ENCODE results near the gene DRAM2.

GRCh38 chr1:111116496-111116895 is 23.4 kb downstream of the DRAM2 start:
- TF ChIP-seq GATA3 (IDR thresholded peaks at IDR 0.05; ENCODE audit: low read depth, low read length) (no peak), GATA2 (IDR thresholded peaks at IDR 0.05; ENCODE audit: low read depth, low read length) (no peak)
